Measurements from ENCODE around the gene MANBA.

The MANBA gene

GRCh38 chr4:102786279-102786678, 25.5 kb upstream of the MANBA start:
- Histone ChIP-seq H2AFZ (ENCODE audit: low read length) (no peak overlapping the region), H3K9ac (ENCODE audit: low read depth, low read length, poor library complexity, severe bottlenecking) (no peak overlapping the region), H3K9me3 (ENCODE audit: insufficient read depth, low read depth, low read length) (no peaks in the 10 kb centered on the region), H3K79me2 (ENCODE audit: insufficient read depth, low read length) (no peaks in the 10 kb centered on the region), H3K9me2 (replicated peaks; ENCODE audit: low read depth, low read length) (no peaks in the 10 kb centered on the region), H3F3A (ENCODE audit: low read depth) (no peaks in the 10 kb centered on the region), H3K27me3 (ENCODE audit: insufficient read depth, low read length, poor library complexity, severe bottlenecking) (no peaks in the 10 kb centered on the region), H3K36me3 (ENCODE audit: insufficient read depth, low read length) (peaks cover 2% of the 10 kb centered on the region; the same call in 1 of the 2 replicates), H4K20me1 (ENCODE audit: insufficient read depth, low read length, poor library complexity, severe bottlenecking) (no peaks in the 10 kb centered on the region), H3K4me3 (ENCODE audit: low read length, poor library complexity, severe bottlenecking) (no peak overlapping the region), H3K4me2 (ENCODE audit: low read depth, low read length, poor library complexity, severe bottlenecking) (no peak overlapping the region), H3K4me1 (ENCODE audit: insufficient read depth, low read length, poor library complexity, severe bottlenecking) (no peaks in the 10 kb centered on the region)
- TF ChIP-seq CTCF (conservative IDR thresholded peaks at IDR 0.05; ENCODE audit: low read length) (no peak), EZH2phosphoT487 (IDR thresholded peaks at IDR 0.05; ENCODE audit: borderline replicate concordance) (no peak)

GRCh38 chr4:102783006-102783405, 22.2 kb upstream of the MANBA start:
- H3K79me2 ChIP-seq (ENCODE audit: insufficient read depth, low read length) = no peaks in the 10 kb centered on the region
- peaks cover 6% of the 10 kb centered on the region for H3K4me1 ChIP-seq (ENCODE audit: insufficient read depth, low read length, poor library complexity, severe bottlenecking)
- no peaks in the 10 kb centered on the region for H3K9me3 ChIP-seq (ENCODE audit: insufficient read depth, low read depth, low read length)
- no peak overlapping the region for H3K4me2 ChIP-seq (ENCODE audit: low read depth, low read length, poor library complexity, severe bottlenecking)
- TF ChIP-seq CTCF (conservative IDR thresholded peaks at IDR 0.05; ENCODE audit: low read length) = no peak
- no peak for TF ChIP-seq EZH2phosphoT487 (IDR thresholded peaks at IDR 0.05; ENCODE audit: borderline replicate concordance)
- no peak overlapping the region for H3K4me3 ChIP-seq (ENCODE audit: low read length, poor library complexity, severe bottlenecking)
- H4K20me1 ChIP-seq (ENCODE audit: insufficient read depth, low read length, poor library complexity, severe bottlenecking) = no peaks in the 10 kb centered on the region
- H3K9me2 ChIP-seq (replicated peaks; ENCODE audit: low read depth, low read length) = no peaks in the 10 kb centered on the region
- no peak overlapping the region for H3K9ac ChIP-seq (ENCODE audit: low read depth, low read length, poor library complexity, severe bottlenecking)
- H2AFZ ChIP-seq (ENCODE audit: low read length) = no peak overlapping the region
- H3F3A ChIP-seq (ENCODE audit: low read depth) = no peaks in the 10 kb centered on the region
- no peaks in the 10 kb centered on the region for H3K36me3 ChIP-seq (ENCODE audit: insufficient read depth, low read length)
- no peaks in the 10 kb centered on the region for H3K27me3 ChIP-seq (ENCODE audit: insufficient read depth, low read length, poor library complexity, severe bottlenecking)

- no peaks in the 10 kb centered on the region for H3K36me3 ChIP-seq (ENCODE audit: insufficient read depth, low read length)
- no peak for TF ChIP-seq EZH2phosphoT487 (IDR thresholded peaks at IDR 0.05; ENCODE audit: borderline replicate concordance)
- no peak for TF ChIP-seq CTCF (conservative IDR thresholded peaks at IDR 0.05; ENCODE audit: low read length)
- no peak overlapping the region for H3K9ac ChIP-seq (ENCODE audit: low read depth, low read length, poor library complexity, severe bottlenecking)
- H3K9me3 ChIP-seq (ENCODE audit: insufficient read depth, low read depth, low read length) = no peaks in the 10 kb centered on the region
- H3K27me3 ChIP-seq (ENCODE audit: insufficient read depth, low read length, poor library complexity, severe bottlenecking) = no peaks in the 10 kb centered on the region
- H3K9me2 ChIP-seq (replicated peaks; ENCODE audit: low read depth, low read length) = no peaks in the 10 kb centered on the region
- no peaks in the 10 kb centered on the region for H3K79me2 ChIP-seq (ENCODE audit: insufficient read depth, low read length)
- H3F3A ChIP-seq (ENCODE audit: low read depth) = no peaks in the 10 kb centered on the region
- no peak overlapping the region for H3K4me3 ChIP-seq (ENCODE audit: low read length, poor library complexity, severe bottlenecking)
- no peak overlapping the region for H2AFZ ChIP-seq (ENCODE audit: low read length)
- no peak overlapping the region for H3K4me2 ChIP-seq (ENCODE audit: low read depth, low read length, poor library complexity, severe bottlenecking)
- H3K4me1 ChIP-seq (ENCODE audit: insufficient read depth, low read length, poor library complexity, severe bottlenecking) = peaks cover 6% of the 10 kb centered on the region
- no peaks in the 10 kb centered on the region for H4K20me1 ChIP-seq (ENCODE audit: insufficient read depth, low read length, poor library complexity, severe bottlenecking)
These were observed 20.8 kb upstream of the MANBA start for GRCh38 chr4:102781570-102781969.

Data from Loucy (cell line).